ENCODE results near the gene TNNT3.

Gene TNNT3

DNA sequence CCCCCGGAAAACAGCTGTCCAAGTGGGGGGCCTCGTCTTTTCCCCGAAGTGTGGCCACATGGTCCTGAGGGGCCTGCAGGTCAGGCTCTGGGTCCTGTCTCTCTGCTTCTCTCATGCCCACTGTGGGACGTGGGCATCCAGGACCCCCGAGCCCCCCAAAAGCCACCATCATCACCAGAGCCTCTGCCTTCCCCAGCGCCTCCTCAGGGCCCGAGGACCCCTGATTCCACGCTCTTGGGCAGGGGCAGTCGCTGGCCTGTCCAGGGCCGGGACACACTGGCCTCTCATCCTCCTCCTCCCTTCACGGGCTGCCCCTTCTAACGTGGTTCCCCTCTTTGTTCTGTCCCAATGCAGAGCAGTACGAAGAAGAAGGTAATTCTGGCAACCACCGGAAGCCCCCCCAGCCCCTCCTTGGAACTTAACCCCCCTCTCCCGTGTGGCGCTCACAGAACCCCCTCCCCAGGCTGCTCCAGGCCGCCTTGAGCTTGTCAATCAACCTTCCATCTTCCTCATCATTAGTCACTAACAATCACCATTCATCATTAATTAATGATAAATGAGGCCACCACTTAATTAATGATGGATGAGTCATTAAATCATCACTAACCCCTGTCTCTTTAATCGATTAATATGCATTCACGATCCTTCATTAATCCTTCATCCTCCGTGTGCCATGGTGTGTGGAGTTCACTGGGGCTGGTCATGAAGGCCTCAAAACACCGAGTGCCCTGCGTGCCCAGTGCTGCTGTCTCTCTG, 3.9 kb downstream of the TNNT3 start:
- DNase-seq = no peak

DNA sequence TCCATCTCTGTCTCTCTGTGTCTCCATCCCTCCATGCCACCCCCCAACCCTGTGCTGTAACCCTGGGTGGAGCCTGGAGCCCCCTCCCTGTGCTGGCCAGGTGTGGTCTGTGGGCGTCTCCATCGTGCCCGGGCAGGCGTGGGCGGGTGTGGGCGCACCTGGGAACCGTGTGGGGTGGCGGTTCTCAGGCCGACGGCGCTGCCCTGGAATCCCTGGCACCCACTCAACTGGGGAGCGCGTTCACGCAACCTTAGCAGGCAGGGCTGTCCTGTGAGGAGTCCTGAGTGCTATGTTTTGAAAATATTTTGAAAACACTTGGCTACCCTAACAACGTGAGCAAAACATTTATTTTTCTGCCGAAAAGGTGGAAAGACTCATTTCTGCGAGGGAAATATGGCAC, 4.7 kb downstream of the TNNT3 start:
- DNase-seq = no peak

DNA sequence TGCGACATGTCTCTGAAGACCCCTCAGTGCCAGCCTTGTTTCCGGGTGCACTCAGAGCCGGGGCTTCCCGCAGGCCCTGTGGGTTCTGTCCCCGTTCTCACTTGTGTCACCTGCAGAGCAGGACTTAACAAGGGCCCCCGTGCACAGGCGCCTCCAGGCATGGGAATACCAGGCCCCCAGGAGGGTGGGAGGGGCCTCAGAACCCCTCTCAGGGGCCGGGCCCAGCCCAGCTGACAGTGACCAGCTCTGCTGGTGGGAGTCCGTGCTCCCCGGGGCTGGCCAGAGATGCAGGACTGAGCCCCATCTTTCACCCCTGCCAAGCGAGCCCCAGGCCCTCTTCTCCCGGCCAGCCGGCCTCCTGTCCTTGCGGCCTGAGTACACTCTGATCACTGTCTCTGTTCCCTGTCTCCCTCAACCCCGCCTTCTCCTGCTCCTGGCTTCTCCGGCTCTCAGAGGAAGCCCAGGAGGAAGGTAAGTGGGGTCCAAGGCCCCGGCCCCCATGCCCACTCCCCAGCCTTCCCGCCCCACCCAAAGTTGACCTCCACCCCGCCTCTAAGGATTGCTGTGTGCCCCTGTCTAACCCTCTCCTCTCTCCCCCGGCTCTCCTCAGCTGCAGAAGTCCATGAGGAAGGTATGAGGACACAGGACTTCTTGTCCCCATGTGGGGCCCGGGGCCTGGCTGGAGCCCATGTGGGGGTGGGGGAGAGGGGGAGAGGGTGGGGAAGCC, 5.3 kb downstream of the TNNT3 start:
- DNase-seq = no peak

- DNase-seq = no peak
Observed at GRCh38 chr11:1925373-1926155, 6.1 kb downstream of the TNNT3 start.

DNA sequence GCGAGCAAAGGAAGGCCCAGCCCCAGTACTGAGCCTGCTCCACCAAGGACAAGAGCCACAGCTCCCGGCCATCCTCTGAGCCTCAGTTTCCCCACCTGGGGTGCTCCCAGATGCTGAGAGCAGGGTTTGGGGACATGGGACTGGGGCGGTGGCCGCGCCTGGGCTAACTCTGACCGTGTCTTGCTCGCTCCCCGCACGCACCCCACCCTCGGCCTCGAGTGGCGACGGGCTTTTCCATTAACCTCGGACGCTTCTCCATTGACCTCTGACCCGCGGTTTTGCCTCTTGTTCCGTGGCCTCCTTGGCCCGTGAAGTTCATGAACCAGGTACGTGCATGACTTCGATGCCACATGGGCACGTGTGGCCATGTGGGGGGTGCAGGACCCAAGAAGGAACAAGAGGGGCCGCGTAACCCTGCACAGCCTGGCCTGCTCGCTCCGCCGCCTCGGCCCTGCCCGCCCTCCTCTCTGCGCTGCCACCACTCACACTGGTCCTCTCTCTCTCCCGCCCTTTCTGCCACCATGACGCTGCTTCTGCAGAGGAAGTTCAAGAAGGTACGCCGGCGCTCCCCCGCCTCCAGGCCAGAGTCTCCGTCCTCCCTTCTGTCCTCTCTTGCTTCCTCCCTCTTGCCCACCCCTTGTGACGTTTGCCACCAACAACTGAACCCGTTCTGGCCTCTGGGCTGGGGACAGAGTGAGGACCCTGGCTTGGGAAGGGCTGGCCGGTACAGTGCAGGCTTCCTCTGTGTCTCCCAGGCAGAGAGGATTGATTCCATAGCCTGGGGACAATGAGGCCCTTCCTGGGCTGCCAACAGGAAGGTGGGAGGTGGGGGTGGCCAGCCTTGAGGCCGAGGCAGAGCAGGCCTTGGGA, 6.9 kb downstream of the TNNT3 start:
- DNase-seq = no peak

GRCh38 chr11:1927026-1927847, 7.7 kb downstream of the TNNT3 start:
- no peak for DNase-seq

GRCh38 chr11:1927848-1928469, 8.5 kb downstream of the TNNT3 start:
- no peak for DNase-seq

- no peak for DNase-seq
Observed at GRCh38 chr11:1928470-1928890, 9.0 kb downstream of the TNNT3 start.

GRCh38 chr11:1928891-1929541, 9.5 kb downstream of the TNNT3 start:
- DNase-seq = no peak

- no peak for DNase-seq
Observed at GRCh38 chr11:1929621-1930461, 10.3 kb downstream of the TNNT3 start.

DNA sequence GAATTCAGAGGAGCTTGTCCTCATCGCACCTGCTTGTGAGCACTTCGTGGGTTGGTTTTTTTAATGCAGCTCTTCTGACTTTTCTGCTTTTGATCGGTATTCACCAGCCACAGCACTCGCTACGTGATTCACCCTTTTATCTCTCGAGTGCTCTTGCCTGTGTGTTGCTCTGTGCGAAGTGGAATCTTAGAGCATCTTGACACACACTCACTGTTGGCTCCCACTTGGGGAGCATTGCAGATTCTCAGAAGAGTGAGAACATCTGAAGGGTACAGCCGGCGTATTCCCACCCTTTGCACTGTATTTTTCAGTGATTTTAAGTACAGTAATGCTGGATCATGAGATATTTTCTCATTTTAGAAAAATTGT, 10.9 kb downstream of the TNNT3 start:
- no peak for DNase-seq

- no peak for DNase-seq
Observed at GRCh38 chr11:1931341-1932104, 12.0 kb downstream of the TNNT3 start.

DNA sequence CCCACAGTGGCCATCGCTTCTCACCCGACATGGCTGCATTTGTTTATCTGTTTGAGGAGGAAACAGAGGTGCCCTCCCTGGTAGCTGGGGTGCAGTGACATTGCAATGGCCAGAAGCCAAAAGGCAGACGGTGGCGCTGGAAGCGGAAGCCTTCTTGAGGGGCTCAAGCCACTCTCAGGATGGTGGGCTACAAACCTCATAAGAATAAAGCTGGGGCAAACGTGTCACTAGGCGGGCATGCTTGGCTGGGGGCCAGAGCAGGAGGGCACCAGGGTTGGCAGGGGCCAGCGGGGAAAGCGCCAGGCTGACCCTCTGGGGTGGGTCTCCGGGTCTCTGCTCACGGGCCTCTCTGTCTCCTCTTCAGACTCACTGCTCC, 12.6 kb downstream of the TNNT3 start:
- DNase-seq = no peak

DNA sequence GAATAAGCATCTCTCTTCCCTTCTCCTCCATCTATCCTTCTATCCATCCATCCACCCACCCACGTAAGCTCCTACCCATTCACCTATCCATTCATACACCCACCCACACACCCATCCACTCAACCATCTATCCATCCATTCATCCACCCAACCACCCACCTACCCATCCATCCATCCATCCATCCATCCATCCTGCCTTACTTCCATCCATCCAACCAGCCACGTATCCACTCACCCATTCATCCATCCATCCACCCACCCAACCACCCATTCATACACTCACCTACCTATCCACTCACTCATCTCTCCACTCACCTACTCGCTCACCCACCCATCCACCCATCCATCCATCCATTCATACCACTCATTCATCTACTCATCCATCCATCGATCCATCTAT, 13.2 kb downstream of the TNNT3 start:
- no peak for DNase-seq

DNA sequence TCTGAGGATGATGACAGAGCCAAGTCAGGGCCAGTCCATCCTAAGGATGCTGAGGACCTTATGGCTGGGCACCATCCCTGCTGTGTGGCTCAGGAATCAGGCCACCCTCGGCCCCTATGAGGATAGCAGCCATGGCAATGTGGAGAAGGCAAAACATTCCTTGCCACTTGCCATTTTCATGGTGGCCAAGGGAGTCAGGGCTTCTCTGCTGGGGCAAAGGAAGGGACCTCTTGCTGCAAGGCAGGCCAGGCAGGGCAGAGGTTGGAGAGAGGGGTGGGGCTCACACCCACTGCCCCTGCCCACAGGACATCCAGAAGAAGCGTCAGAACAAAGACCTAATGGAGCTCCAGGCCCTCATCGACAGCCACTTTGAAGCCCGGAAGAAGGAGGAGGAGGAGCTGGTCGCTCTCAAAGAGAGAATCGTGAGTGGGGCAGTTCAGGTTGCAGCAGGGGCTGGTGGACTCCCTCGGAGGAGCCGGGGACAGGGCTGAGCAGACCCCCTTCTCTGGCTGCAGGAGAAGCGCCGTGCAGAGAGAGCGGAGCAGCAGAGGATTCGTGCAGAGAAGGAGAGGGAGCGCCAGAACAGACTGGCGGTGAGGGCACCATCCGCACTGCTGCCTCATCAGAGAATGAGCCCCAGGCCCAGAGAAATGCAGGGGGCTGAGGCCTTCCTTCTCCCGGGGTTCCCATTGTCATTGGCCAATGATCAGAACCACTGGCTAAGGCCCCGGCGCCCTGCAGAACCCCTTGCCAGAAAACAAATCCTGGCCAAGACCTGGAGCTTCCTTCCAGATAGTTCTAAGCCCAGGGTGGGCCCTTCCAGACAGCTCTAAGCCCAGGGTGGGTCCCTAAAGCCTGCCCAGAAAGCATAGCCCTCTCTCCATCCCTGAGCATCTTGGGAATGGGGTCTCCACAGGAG, 14.2 kb downstream of the TNNT3 start:
- DNase-seq = no peak

DNA sequence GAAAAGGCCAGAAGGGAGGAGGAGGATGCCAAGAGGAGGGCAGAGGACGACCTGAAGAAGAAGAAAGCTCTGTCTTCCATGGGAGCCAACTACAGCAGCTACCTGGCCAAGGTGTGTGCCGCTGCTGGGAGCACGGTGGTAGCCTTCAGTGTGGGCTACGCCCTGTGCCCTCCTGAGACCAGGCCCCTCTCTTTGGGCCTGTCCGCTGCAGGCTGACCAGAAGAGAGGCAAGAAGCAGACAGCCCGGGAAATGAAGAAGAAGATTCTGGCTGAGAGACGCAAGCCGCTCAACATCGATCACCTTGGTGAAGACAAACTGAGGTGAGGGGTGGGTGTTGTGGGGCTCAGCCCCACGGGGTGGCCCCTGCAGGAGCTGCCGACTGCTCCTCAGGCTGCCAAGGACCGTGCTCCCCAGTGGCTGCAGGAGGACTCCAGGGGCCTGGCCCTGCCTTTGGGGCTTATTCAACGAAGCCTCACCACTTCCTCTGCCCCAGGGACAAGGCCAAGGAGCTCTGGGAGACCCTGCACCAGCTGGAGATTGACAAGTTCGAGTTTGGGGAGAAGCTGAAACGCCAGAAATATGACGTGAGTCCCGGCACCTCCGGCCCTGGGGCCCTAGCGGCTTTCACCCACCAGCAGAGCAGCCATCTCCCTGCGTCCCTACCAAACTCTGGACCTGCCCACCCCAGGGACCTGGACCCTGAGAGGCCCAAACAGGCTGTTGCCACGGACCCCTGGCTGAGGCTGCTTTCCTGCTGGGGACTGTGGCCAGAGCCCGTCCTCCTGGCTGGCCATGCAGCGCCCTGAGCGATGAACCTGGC, 15.0 kb downstream of the TNNT3 start:
- no peak for DNase-seq
